GM06990 (cell line): ENCODE data around the gene RIPPLY1.

Experiments used
- DNase-seq: peaks from one replicate; pipeline ENCODE4 v3.0.0-alpha.2; 2011; ENCODE audit not compliant: insufficient read length; ENCODE audit errors: extremely low read depth
- H3K27me3 ChIP-seq: replicated peaks from 2 replicates; pipeline ENCODE4 v1.6.0; 2011; ENCODE audit warnings: low read length; ENCODE audit not compliant: control insufficient read depth, insufficient read depth
- H3K36me3 ChIP-seq: 2 replicates; pipeline ENCODE4 v1.5.1; 2011; ENCODE audit warnings: low read length; ENCODE audit not compliant: control insufficient read depth, insufficient read depth
- H3K4me3 ChIP-seq: replicated peaks from 2 replicates; pipeline ENCODE4 v1.5.1; 2011; ENCODE audit warnings: low read depth, mild to moderate bottlenecking, control low read depth, low read length
- TF ChIP-seq, protein P1 (sequence below): IDR thresholded peaks from 2 replicates; pipeline ENCODE4 v1.5.1; 2011; ENCODE audit warnings: low read length, control low read depth, mild to moderate bottlenecking, inconsistent platforms; ENCODE audit not compliant: insufficient read depth, poor library complexity, severe bottlenecking

Gene RIPPLY1

GRCh38 chrX:106927700-106928099, 24.6 kb upstream of the RIPPLY1 start:
- no peak for DNase-seq
- no peaks in the 10 kb centered on the region for H3K36me3 ChIP-seq
- H3K27me3 ChIP-seq = peaks cover 1% of the 10 kb centered on the region; the same call in 1 of the 2 replicates
- no peak overlapping the region for H3K4me3 ChIP-seq
- TF ChIP-seq, protein P1, sequence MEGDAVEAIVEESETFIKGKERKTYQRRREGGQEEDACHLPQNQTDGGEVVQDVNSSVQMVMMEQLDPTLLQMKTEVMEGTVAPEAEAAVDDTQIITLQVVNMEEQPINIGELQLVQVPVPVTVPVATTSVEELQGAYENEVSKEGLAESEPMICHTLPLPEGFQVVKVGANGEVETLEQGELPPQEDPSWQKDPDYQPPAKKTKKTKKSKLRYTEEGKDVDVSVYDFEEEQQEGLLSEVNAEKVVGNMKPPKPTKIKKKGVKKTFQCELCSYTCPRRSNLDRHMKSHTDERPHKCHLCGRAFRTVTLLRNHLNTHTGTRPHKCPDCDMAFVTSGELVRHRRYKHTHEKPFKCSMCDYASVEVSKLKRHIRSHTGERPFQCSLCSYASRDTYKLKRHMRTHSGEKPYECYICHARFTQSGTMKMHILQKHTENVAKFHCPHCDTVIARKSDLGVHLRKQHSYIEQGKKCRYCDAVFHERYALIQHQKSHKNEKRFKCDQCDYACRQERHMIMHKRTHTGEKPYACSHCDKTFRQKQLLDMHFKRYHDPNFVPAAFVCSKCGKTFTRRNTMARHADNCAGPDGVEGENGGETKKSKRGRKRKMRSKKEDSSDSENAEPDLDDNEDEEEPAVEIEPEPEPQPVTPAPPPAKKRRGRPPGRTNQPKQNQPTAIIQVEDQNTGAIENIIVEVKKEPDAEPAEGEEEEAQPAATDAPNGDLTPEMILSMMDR = no peak

GRCh38 chrX:106927023-106927422, 23.9 kb upstream of the RIPPLY1 start:
- TF ChIP-seq, protein P1 = no peak
- no peak overlapping the region for H3K4me3 ChIP-seq
- no peak for DNase-seq

GRCh38 chrX:106921637-106922036, 18.5 kb upstream of the RIPPLY1 start:
- H3K36me3 ChIP-seq = no peaks in the 10 kb centered on the region
- TF ChIP-seq, protein P1 = no peak
- H3K4me3 ChIP-seq = no peak overlapping the region
- no peaks in the 10 kb centered on the region for H3K27me3 ChIP-seq
- no peak for DNase-seq

More at GRCh38 chrX:106927023-106927422, 23.9 kb upstream of the RIPPLY1 start:
- H3K27me3 ChIP-seq = peaks cover 1% of the 10 kb centered on the region; the same call in 1 of the 2 replicates
- H3K36me3 ChIP-seq = no peaks in the 10 kb centered on the region

DNA sequence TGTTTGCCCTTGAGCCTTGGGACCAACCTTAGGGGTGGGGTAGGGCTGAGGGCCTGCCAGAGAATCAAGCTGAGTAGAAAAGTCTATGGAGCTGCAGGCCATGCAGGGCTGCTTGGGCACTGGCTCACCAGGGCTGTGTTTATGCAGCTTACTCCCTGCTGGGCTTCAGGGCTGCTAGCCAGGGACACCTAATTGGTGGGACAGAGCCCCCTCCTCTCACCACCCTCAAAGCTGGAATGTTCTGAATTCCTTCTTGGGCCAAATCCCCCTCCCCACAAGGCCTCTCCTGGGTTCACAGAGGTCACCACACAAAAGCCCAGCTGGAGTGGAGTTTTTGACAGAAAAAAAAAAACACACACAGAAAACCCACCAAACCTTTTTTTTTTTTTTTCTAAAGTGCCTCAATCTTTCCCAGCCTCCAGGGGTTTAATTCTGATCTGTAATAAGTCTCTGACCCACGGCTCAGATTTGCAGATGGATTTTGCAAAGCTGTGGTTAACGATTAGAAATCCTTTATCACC, 16.9 kb upstream of the RIPPLY1 start, which contains the start of gene CLDN2:
Gene CLDN2, plus strand, starts transcription at position 471 of the 521 bp plus-strand sequence. CDS start 7,827 bp downstream, outside the sequence.
- TF ChIP-seq, protein P1 = no peak
- DNase-seq = no peak
- Histone ChIP-seq H3K27me3 (no peaks in the 10 kb centered on the region), H3K4me3 (no peak within 1 kb of the TSS), H3K36me3 (no peaks in the 10 kb centered on the region)

DNA sequence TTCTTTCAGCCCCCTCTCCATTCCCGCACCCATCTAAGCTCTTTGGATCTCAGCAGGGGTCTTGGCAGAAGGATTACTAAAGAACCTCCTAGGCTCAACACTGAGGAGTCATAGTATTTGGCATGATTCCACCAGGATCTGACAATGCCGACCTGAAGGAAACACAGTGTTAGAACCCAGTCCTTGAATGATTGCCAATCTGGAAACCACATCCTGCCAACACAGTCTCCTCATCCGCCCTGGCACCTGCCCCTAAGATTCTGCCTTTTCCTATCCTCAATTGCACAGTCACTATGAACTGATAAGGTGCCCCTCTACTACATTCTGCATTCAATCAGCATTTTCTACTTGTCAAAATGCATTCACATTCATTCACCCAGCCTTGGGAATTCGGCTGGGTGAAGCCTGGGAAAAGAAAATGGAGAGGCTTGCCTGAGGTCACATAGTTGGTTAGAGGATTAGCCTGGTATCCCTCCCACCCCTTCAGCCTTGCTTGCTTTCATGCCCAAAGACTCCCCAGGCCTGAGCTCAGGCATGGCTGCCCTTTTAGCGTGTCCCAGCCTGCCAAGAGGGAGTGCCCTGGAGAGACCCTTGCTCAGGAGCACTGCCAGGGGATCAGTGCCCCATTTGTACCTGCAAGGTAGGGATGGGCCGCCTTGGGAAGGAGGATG, 14.8 kb upstream of the RIPPLY1 start:
- no peak for DNase-seq
- no peaks in the 10 kb centered on the region for H3K36me3 ChIP-seq
- TF ChIP-seq, protein P1 = no peak
- H3K4me3 ChIP-seq = no peak overlapping the region
- H3K27me3 ChIP-seq = no peaks in the 10 kb centered on the region; the same call in 1 of the 2 replicates
